ENCODE data around the gene SLC6A13.

Gene SLC6A13

GRCh38 chr12:206746-207440 is 55.7 kb downstream of the SLC6A13 start:
- ATAC-seq (ENCODE audit: low read depth), result no peak
- Histone ChIP-seq H3K4me1 (ENCODE audit: insufficient read depth, poor library complexity, severe bottlenecking) (no peaks in the 10 kb centered on the region), H3K9me3 (ENCODE audit: severe bottlenecking) (no peaks in the 10 kb centered on the region), H3K36me3 (ENCODE audit: low read depth) (no peaks in the 10 kb centered on the region), H3K4me3 (ENCODE audit: severe bottlenecking) (no peak overlapping the region), H3K27ac (ENCODE audit: poor library complexity, severe bottlenecking) (no peak overlapping the region), H3K27me3 (ENCODE audit: insufficient read depth, poor library complexity, severe bottlenecking) (peaks cover 28% of the 10 kb centered on the region)
- DNase-seq (ENCODE audit: low spot score), result no peak
- TF ChIP-seq, protein P1, sequence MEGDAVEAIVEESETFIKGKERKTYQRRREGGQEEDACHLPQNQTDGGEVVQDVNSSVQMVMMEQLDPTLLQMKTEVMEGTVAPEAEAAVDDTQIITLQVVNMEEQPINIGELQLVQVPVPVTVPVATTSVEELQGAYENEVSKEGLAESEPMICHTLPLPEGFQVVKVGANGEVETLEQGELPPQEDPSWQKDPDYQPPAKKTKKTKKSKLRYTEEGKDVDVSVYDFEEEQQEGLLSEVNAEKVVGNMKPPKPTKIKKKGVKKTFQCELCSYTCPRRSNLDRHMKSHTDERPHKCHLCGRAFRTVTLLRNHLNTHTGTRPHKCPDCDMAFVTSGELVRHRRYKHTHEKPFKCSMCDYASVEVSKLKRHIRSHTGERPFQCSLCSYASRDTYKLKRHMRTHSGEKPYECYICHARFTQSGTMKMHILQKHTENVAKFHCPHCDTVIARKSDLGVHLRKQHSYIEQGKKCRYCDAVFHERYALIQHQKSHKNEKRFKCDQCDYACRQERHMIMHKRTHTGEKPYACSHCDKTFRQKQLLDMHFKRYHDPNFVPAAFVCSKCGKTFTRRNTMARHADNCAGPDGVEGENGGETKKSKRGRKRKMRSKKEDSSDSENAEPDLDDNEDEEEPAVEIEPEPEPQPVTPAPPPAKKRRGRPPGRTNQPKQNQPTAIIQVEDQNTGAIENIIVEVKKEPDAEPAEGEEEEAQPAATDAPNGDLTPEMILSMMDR (IDR thresholded peaks at IDR 0.05; ENCODE audit: poor library complexity, severe bottlenecking), result no peak

DNA sequence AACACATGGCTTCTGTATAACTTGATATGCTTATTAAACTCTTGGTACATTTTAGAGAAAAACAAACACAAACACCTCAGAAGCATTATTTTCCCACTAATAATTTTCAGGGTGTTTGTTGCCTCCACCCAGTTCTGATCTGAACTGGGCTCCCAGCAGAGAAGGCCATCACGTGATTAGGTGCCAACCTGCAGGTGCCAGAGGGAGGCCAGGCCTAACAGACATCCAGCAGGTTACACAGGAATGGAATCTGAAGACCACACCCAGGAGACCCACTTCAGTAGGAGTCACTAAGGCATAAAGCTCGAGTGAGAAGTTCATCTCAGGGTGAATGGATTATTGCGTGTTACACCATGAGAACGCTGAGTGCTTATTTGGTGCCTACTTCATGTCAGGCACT is 57.6 kb downstream of the SLC6A13 start:
- TF ChIP-seq, protein P1 (IDR thresholded peaks at IDR 0.05; ENCODE audit: poor library complexity, severe bottlenecking), result no peak
- ATAC-seq (ENCODE audit: low read depth), result no peak
- DNase-seq (ENCODE audit: low spot score), result no peak
- Histone ChIP-seq H3K4me1 (ENCODE audit: insufficient read depth, poor library complexity, severe bottlenecking) (no peaks in the 10 kb centered on the region), H3K27me3 (ENCODE audit: insufficient read depth, poor library complexity, severe bottlenecking) (peaks cover 28% of the 10 kb centered on the region), H3K36me3 (ENCODE audit: low read depth) (no peaks in the 10 kb centered on the region), H3K4me3 (ENCODE audit: severe bottlenecking) (no peak overlapping the region), H3K27ac (ENCODE audit: poor library complexity, severe bottlenecking) (no peak overlapping the region), H3K9me3 (ENCODE audit: severe bottlenecking) (no peaks in the 10 kb centered on the region)

DNA sequence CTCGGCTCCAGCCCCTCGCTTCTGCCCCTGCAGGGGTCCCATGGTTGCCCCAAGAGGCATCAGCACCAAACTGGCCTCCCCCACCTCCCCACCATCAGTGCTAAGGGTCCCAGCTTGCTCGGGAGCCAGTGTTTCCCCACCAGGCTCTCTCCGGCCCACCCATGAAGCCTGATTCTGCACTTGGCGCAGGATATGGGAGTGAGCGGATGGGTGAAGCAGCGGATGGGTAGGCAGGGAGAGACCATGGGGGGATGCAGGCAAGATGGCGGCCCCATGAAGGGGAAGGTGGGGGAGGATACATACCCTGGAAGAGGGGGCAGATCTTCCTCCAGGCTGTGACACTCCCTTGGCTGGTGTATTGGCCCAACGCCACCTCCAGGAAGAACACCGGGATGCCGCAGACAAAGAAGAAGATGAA is 58.4 kb downstream of the SLC6A13 start:
- no peaks in the 10 kb centered on the region for H3K4me1 ChIP-seq (ENCODE audit: insufficient read depth, poor library complexity, severe bottlenecking)
- TF ChIP-seq, protein P1 (IDR thresholded peaks at IDR 0.05; ENCODE audit: poor library complexity, severe bottlenecking), result no peak
- no peaks in the 10 kb centered on the region for H3K9me3 ChIP-seq (ENCODE audit: severe bottlenecking)
- H3K4me3 ChIP-seq (ENCODE audit: severe bottlenecking), result no peak overlapping the region
- peaks cover 30% of the 10 kb centered on the region for H3K27me3 ChIP-seq (ENCODE audit: insufficient read depth, poor library complexity, severe bottlenecking)
- no peak overlapping the region for H3K27ac ChIP-seq (ENCODE audit: poor library complexity, severe bottlenecking)
- no peak for ATAC-seq (ENCODE audit: low read depth)
- no peak for DNase-seq (ENCODE audit: low spot score)
- no peaks in the 10 kb centered on the region for H3K36me3 ChIP-seq (ENCODE audit: low read depth)

- Histone ChIP-seq H3K27me3 (ENCODE audit: insufficient read depth, poor library complexity, severe bottlenecking) (peaks cover 36% of the 10 kb centered on the region), H3K4me1 (ENCODE audit: insufficient read depth, poor library complexity, severe bottlenecking) (no peaks in the 10 kb centered on the region), H3K36me3 (ENCODE audit: low read depth) (no peaks in the 10 kb centered on the region), H3K4me3 (ENCODE audit: severe bottlenecking) (peak overlapping the region; percentile 20), H3K27ac (ENCODE audit: poor library complexity, severe bottlenecking) (no peak overlapping the region), H3K9me3 (ENCODE audit: severe bottlenecking) (no peaks in the 10 kb centered on the region)
- ATAC-seq (ENCODE audit: low read depth) (peak; percentile 55), DNase-seq (ENCODE audit: low spot score) (no peak)
- TF ChIP-seq, protein P1 (IDR thresholded peaks at IDR 0.05; ENCODE audit: poor library complexity, severe bottlenecking), result no peak
Observed at GRCh38 chr12:203462-204260, 59.0 kb downstream of the SLC6A13 start.

- TF ChIP-seq, protein P1 (IDR thresholded peaks at IDR 0.05; ENCODE audit: poor library complexity, severe bottlenecking), result no peak
- Histone ChIP-seq H3K27ac (ENCODE audit: poor library complexity, severe bottlenecking) (no peak overlapping the region), H3K27me3 (ENCODE audit: insufficient read depth, poor library complexity, severe bottlenecking) (peaks cover 38% of the 10 kb centered on the region), H3K9me3 (ENCODE audit: severe bottlenecking) (no peaks in the 10 kb centered on the region), H3K4me3 (ENCODE audit: severe bottlenecking) (no peak overlapping the region), H3K36me3 (ENCODE audit: low read depth) (no peaks in the 10 kb centered on the region), H3K4me1 (ENCODE audit: insufficient read depth, poor library complexity, severe bottlenecking) (no peaks in the 10 kb centered on the region)
- DNase-seq (ENCODE audit: low spot score), result no peak
- ATAC-seq (ENCODE audit: low read depth), result no peak
Observed at GRCh38 chr12:203074-203461, 59.6 kb downstream of the SLC6A13 start.

Measured in RWPE2 (cell line).